ENCODE results near the gene PHF20. TPM values are rescaled to one million over a fixed set of nuclear protein-coding genes. Genes with fewer than 3 reads are reported as not detected.
"Not testable (repeated sequence)": the region's sequence is repeated elsewhere in the genome, so short reads cannot be mapped to it uniquely, and the experiment has no call there.

Gene PHF20

DNA sequence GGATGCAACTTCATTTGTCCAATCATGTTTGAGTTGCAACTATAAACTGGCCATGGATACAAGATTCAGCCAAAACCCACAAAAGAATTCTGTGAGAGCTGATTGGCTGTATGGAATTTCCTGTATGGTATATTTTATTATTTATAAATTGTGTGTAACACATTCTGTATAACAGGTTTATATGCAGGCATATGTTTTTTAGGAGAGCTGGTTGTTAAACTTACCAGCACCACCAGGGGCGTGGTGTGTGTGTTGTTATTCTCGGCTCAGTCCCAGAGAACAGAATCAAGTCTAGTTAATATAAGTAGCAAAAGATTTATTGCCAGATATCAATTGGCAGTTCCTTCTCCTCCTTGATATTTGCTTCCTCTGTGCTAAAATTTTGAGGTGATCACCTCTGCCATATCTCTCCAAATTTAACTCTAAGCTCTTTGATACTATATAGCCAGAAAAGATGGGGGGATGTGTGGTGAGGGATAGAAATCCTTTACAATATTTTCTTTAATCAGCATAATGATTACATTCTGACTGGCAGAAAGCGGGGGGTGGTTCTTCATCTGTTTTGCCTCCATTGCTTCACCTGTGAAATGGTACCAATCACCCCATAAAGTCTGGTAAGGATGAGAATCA is 219.4 kb downstream of the PHF20 start:
- Histone ChIP-seq H3K9ac (ENCODE audit: low read depth, low read length) (no peak overlapping the region), H3K27me3 (ENCODE audit: control insufficient read depth, insufficient read depth, low read length) (peaks cover 11% of the 10 kb centered on the region), H3K4me2 (ENCODE audit: low read length) (no peak overlapping the region), H3K36me3 (ENCODE audit: insufficient read depth, low read length) (no peaks in the 10 kb centered on the region), H3K4me3 (ENCODE audit: low read length) (no peak overlapping the region), H3K4me1 (ENCODE audit: control insufficient read depth, insufficient read depth, low read length) (no peaks in the 10 kb centered on the region), H3K9me3 (replicated peaks; ENCODE audit: low read length) (no peaks in the 10 kb centered on the region)

DNA sequence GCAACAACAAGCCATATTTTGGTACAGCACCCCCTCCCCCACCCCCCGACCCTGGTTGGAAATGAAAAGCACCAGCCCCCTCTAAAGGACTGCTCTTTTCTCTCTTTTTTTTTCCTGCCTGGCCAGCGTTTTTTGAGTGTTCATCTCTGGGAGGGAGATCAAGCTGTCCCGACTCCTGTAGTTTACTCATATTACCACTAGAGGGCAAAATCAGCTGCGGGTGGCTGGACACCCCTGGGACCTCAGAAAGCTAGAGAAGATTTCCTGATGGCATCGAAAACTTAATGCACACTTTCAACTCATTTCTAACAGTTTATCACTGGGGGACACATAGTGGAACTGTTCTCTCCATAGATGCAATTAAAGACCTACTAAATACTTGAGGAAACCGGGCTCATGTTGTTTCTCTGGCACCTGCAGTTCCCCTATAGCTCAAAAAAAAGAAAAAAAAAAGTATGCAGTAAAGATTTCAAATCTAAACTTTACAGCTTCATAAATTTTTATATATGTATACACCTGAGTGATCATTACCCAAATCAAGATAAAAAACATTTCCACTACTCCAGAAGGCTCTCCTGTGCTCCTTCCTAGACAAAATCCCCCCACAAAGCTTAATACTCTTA is 221.0 kb downstream of the PHF20 start:
- no peak overlapping the region for H3K9ac ChIP-seq (ENCODE audit: low read depth, low read length)
- no peak overlapping the region for H3K4me3 ChIP-seq (ENCODE audit: low read length)
- no peaks in the 10 kb centered on the region for H3K9me3 ChIP-seq (replicated peaks; ENCODE audit: low read length)

DNA sequence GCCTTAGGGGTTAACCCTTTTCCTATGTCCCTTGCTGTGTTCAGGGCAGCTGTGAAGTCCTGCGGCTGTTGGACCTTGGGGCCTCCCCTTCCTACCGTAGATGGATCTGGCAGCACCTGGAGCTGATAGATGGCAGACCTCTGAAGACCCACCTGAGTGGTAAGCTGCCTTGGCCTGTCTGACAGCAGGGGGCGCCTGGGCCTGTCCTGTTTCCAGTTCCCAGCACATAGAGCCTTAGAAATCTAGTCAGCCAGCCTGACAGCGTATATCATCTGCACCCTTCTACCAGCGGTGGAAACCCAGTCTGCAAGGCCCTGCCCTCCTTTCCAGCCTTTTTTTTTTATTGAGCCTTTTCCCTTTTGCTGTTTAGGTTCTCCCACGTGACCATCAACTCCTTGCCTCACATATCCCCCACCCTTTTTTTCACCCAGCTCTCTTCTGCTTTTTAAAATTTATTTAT is 223.2 kb downstream of the PHF20 start:
- H3K4me2 ChIP-seq (ENCODE audit: low read length): no peak overlapping the region
- no peak overlapping the region for H3K9ac ChIP-seq (ENCODE audit: low read depth, low read length)

More for the DNA sequence above, 221.0 kb downstream of the PHF20 start:
- Histone ChIP-seq H3K4me2 (ENCODE audit: low read length) (no peak overlapping the region), H3K36me3 (ENCODE audit: insufficient read depth, low read length) (no peaks in the 10 kb centered on the region), H3K27me3 (ENCODE audit: control insufficient read depth, insufficient read depth, low read length) (peaks cover 11% of the 10 kb centered on the region), H3K4me1 (ENCODE audit: control insufficient read depth, insufficient read depth, low read length) (no peaks in the 10 kb centered on the region)

DNA sequence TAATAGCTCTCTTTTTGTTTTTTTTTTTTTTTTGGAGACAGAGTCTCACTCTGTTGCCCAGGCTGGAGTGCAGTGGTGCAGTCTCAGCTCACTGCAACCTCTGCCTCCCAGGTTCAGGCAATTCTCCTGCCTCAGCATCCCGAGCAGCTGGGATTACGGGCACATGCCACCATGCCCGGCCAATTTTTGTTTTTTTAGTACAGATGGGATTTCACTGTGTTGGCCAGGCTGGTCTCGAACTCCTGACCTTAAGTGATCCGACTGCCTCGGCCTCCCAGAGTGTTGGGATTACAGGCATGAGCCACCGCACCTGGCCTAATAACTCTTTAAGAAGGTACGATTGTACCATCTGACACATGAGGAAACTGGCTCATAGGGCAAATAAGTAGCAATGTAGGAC is 224.7 kb downstream of the PHF20 start:
- not testable (repeated sequence) for H3K4me3 ChIP-seq (ENCODE audit: low read length); H3K9ac ChIP-seq (ENCODE audit: low read depth, low read length); H3K36me3 ChIP-seq (ENCODE audit: insufficient read depth, low read length); H3K4me1 ChIP-seq (ENCODE audit: control insufficient read depth, insufficient read depth, low read length); H3K4me2 ChIP-seq (ENCODE audit: low read length); H3K9me3 ChIP-seq (replicated peaks; ENCODE audit: low read length); H3K27me3 ChIP-seq (ENCODE audit: control insufficient read depth, insufficient read depth, low read length)

More for the DNA sequence above, 223.2 kb downstream of the PHF20 start:
- no peak overlapping the region for H3K4me3 ChIP-seq (ENCODE audit: low read length)
- H3K27me3 ChIP-seq (ENCODE audit: control insufficient read depth, insufficient read depth, low read length): peaks cover 2% of the 10 kb centered on the region
- H3K4me1 ChIP-seq (ENCODE audit: control insufficient read depth, insufficient read depth, low read length): no peaks in the 10 kb centered on the region
- no peaks in the 10 kb centered on the region for H3K36me3 ChIP-seq (ENCODE audit: insufficient read depth, low read length)
- H3K9me3 ChIP-seq (replicated peaks; ENCODE audit: low read length): no peaks in the 10 kb centered on the region

Small RNAs within 50 kb of the gene (small RNA-seq; reads per million reads assigned to genes)
- gene COX7BP2 (not detected), gene HIGD1AP16 (not detected), gene RF00019 (not detected), gene RF00026 (not detected), gene RNU4-40P (not detected), gene RNU6-937P (not detected)

All from skeletal muscle satellite cell (primary cell).